DMS114 treated with DMSO at 0.1 percent for 48 hours (cell line): Measurements from ENCODE around the gene POLR3H.

Source experiments
- DNase-seq: peaks from one replicate; lab custom pipeline; 2025; ENCODE audit not compliant: unreplicated experiment; lab: John Stamatoyannopoulos, UW

POLR3H gene

DNA sequence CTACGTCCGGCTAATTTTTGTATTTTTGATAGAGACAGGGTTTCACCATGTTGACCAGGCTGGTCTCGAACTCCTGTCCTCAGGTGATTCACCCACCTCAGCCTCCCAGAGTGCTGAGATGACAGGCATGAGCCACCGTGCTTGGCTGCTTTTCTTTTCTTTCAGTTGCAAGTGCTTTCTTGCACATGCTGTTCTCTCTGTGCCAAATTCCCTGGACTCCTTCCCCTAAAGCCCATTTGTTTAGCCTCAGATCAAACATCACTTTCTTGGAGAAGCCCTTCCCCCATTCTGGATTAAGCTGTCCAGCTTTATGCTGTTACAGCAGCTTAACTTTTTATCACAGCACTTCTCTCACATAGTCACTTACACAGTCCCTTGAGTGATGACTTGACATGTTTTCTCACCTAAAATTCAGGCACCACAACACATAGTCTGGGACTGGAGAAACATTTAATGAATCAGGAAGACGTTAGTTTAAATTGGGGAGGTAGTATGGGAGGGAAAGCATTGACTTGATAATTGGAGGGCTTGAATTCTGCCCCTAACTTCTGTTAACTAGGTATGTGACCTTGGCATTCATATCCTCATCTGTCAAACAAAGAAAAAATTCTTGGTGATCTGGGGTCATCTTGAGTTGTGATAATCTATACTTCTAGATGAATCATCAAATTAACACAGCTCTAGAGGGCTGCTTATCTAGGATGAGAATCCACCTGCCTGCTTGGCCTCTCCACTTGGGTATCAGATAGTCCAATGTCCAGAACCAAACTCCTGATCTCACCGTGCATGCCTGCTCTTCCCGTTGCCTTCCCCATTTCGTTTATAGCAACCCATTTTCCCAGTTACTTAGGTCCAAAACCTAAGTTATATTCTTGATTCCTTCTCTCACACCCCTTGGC lies 57.0 kb downstream of the POLR3H start:
- DNase-seq, result no peak

DNA sequence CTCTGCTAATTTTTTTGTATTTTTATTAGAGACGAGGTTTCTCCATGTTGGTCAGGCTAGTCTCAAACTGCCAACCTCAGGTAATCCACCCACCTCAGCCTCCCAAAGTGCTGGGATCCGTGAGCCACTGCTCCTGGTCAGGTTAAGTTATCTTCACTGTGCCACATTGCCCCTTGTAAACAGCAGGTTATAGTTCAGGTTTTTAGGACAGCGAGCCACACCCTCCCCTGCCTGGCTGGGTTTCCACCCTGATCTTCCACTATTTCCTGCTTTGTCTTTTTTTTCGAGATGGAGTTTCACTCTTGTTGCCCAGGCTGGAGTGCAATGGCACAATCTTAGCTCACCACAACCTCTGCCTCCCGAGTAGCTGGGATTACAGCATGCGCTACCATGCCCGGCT lies 59.2 kb downstream of the POLR3H start:
- no peak for DNase-seq

DNA sequence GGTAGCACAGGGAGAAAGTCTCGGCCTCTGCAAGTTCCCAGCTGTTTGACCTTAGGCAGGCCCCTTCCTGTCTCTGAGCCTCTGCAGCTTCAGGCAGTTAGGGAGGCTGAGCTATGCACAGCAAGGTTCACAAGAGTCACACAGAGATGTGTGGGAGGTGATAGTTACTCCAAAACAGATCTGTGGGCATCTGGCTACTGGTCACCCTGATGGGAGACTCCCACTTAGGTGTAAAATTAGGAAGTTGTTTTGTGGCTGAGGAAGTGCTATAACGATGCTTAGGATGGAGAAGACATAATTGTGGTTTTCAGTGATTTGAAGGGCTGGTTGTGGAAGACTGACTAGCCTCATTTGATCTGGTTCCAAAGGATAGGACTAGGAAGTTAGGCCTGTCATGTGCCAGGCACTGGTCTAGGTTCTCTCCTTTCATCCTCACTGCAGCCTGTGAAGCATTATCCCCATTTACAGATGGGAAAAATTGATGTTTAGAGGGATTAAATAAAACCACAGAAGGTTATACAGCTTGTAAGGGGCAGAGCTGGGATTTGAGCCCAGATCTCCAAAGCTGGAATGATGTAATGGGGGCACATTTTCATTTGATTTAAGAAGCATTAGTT lies 61.8 kb downstream of the POLR3H start:
- no peak for DNase-seq

GRCh38 chr22:41481925-41482318 lies 62.3 kb downstream of the POLR3H start:
- DNase-seq, result no peak

GRCh38 chr22:41481131-41481830 lies 63.0 kb downstream of the POLR3H start:
- DNase-seq, result no peak

- DNase-seq, result no peak
These were observed 63.9 kb downstream of the POLR3H start for GRCh38 chr22:41480397-41480735.

DNA sequence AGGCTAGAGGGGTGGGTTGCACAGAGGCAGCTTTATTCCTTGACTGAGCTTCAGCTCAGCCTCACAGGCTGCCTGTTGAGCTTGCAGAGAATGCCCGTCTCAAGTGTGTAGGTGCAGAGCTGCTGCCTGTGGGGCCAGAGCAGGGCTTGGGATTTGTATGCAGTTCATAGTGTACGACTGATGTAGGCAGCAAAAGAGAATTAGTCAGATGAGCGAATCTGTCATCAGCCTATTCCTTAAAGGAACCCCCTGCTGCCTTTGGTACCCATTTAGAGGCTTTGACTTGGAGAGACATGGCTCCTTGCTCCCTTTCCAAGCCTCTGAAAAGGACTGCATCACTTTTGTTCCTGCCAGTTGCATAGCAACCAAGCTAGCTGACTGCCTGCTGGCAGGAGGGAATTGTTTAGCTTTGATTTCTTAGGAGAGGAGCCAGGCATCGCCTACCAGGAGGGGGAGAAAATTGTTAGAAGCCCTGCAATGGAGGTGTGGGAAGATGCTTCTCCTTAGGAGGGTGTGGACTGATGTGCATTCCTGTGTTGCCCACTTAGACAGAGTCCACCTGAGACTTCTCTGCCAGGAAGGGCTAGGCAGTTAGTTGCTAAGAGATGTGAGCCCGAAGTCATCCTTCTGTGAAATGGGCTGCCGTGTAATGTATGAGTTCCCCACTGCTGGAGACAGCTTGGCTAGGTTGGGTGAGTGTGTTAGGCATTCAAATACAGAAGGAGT lies 64.4 kb downstream of the POLR3H start:
- DNase-seq, result no peak

DNA sequence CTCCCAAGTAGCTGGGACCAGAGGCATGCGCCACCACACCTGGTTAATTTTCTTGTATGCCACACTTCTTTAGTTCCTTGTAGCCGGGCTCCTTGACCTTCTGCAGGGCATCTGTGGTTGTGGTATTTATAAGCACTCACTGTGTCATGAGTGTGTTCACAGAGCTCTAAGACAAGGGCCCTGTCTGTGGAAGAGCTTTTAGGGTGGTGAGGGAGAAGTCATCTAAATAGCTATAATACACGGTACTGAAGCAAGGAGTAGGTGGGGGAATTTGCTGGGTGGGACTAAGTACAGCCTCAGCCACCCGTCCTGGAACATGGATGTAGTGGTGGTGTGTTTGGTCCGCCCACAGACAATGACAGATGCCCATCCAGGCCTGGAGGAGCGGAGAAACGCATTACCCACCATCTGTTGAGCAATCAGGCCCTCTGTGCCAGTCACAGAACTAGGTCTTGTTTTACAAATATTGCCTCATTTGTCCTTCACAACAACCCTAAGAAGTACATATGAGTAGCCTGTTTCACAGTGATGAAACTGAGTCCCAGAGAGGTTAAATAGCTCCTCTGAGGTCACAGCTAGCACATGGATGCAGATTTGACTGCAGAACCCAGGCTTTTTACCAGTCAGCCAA lies 65.3 kb downstream of the POLR3H start:
- no peak for DNase-seq

- no peak for DNase-seq
These were observed 65.8 kb downstream of the POLR3H start for GRCh38 chr22:41478473-41478872.
